ENCODE data around the gene TPRA1.

GRCh38 chr3:127608362-127608718 is 17.8 kb upstream of the TPRA1 start:
- TF ChIP-seq POLR2A (IDR thresholded peaks at IDR 0.05; ENCODE audit: low read depth, low read length), result no peak
- TF ChIP-seq RAD21 (IDR thresholded peaks at IDR 0.05; ENCODE audit: low read length), result no peak
- no peak for TF ChIP-seq CTCF (conservative IDR thresholded peaks at IDR 0.05; ENCODE audit: low read depth, low read length)
- no peak for TF ChIP-seq MAZ (IDR thresholded peaks at IDR 0.05; ENCODE audit: borderline replicate concordance, low read depth, low read length)
- no peak for TF ChIP-seq CEBPB (IDR thresholded peaks at IDR 0.05; ENCODE audit: low read depth, low read length)
- TF ChIP-seq BHLHE40 (IDR thresholded peaks at IDR 0.05; ENCODE audit: low read depth, low read length), result no peak
- no peak for TF ChIP-seq ELK1 (IDR thresholded peaks at IDR 0.05; ENCODE audit: borderline replicate concordance, low read depth, low read length)
- no peak for TF ChIP-seq RFX5 (IDR thresholded peaks at IDR 0.05; ENCODE audit: low read depth, low read length)
- no peak for TF ChIP-seq SMC3 (IDR thresholded peaks at IDR 0.05; ENCODE audit: low read depth, low read length)
- TF ChIP-seq MAFK (IDR thresholded peaks at IDR 0.05; ENCODE audit: low read depth, low read length), result no peak
